ENCODE results near the gene GPT2.

Gene GPT2

DNA sequence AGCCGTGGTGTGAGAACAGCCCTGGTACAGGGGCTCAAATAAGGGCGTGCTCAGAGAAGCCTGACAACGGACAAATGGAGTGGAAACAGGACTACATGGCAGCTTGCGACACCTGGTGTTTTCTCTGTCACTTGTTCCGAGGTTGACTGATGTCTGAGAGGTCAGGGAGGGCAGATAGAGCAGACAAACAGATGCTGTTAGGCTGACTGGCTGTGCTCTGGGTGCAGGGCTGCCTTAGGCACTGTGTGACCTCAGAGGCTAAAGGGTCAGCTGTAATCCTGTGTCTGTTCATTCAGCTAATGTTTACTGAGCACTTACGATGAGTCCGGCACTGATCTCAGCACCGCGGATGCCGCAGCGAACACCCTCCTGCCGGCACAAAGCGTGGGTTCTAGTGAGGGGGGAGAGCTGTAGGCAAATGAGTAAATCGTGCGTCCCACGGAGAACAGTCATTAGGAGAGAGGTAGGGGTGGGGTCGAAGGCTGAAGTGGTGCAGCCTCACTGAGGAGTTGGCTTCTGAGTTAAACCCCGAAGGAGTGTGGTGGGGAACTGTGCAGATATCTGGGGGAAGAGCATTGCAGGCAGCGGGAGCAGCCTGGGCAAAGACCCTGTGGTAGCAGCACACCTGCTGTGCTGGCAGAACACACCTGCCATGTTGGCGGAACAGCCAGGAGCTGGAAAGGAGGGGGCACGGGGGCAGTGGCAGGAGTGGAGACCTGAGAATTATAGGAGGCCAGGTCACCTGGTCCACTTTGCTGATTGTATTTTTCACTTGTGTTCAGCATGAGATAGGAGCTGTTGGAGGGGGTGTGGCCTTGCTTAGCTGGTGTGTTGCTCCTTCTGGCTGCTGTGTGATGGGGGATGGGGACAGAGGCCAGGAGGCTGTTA, 35.0 kb downstream of the GPT2 start:
- no peak overlapping the region for H3K27ac ChIP-seq (ENCODE audit: low read depth, low read length)
- H3K36me3 ChIP-seq (ENCODE audit: control insufficient read depth in 5 of 5, insufficient read depth in 5 of 5, low read length in 5 of 5) = peaks cover 2 to 78% (median 50%) of the 10 kb centered on the region in 5 donors
- H3K9ac ChIP-seq (ENCODE audit: low read length in 5 of 5) = no peak overlapping the region

DNA sequence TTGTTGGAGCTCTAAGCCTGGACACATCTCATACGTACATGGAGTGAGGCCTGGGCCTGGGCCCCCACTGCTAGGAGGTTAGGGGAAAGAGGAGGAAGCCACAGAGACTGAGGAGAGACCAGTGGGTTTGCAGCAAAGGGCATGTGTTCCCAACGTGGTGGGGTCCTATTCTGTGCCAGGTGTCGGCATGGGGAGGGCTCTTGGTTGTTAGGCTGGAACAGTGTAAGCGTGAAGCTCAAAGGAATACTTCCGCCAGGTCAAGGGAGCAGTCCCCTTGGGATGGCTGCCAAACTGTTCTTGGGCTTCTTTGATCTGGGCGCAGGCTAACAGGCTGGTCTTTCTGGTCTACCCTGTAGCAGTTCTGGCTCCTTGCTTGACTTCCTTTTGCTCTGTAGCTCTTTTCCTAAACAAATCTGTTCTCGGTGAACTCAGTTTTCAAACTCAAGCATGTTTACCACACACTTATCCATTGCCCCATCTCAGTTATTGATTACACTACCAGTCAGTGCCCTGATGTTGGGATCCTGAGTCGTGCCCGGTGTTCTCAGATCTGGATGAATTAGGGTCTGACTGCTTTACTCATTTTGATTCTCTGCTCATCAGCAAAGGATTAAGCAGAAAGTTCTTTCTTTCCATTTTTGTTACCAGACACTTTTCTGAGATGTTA, 36.4 kb downstream of the GPT2 start:
- peaks cover 2 to 74% (median 45%) of the 10 kb centered on the region in 5 donors for H3K36me3 ChIP-seq (ENCODE audit: control insufficient read depth in 5 of 5, insufficient read depth in 5 of 5, low read length in 5 of 5)
- no peaks in the 10 kb centered on the region for H3K9me3 ChIP-seq (ENCODE audit: control insufficient read depth in 5 of 5, low read length in 5 of 5)
- H3K27me3 ChIP-seq (ENCODE audit: control insufficient read depth in 5 of 5, insufficient read depth in 4 of 5, low read length in 5 of 5) = no peaks in the 10 kb centered on the region
- H3K9ac ChIP-seq (ENCODE audit: low read length in 5 of 5) = no peak overlapping the region
- no peak overlapping the region for H3K27ac ChIP-seq (ENCODE audit: low read depth, low read length)
- H3K4me3 ChIP-seq (ENCODE audit: low read depth in 1 of 5, low read length in 5 of 5) = no peak overlapping the region
- H3K4me1 ChIP-seq (ENCODE audit: control insufficient read depth in 5 of 5, insufficient read depth in 5 of 5, low read length in 5 of 5) = peaks cover 0 to 20% (median 13%) of the 10 kb centered on the region in 5 donors

More for the DNA sequence above, 35.0 kb downstream of the GPT2 start:
- H3K9me3 ChIP-seq (ENCODE audit: control insufficient read depth in 5 of 5, low read length in 5 of 5) = no peaks in the 10 kb centered on the region
- no peaks in the 10 kb centered on the region for H3K27me3 ChIP-seq (ENCODE audit: control insufficient read depth in 5 of 5, insufficient read depth in 4 of 5, low read length in 5 of 5)
- H3K4me1 ChIP-seq (ENCODE audit: control insufficient read depth in 5 of 5, insufficient read depth in 5 of 5, low read length in 5 of 5) = peaks cover 0 to 19% (median 9%) of the 10 kb centered on the region in 5 donors
- H3K4me3 ChIP-seq (ENCODE audit: low read depth in 1 of 5, low read length in 5 of 5) = no peak overlapping the region

DNA sequence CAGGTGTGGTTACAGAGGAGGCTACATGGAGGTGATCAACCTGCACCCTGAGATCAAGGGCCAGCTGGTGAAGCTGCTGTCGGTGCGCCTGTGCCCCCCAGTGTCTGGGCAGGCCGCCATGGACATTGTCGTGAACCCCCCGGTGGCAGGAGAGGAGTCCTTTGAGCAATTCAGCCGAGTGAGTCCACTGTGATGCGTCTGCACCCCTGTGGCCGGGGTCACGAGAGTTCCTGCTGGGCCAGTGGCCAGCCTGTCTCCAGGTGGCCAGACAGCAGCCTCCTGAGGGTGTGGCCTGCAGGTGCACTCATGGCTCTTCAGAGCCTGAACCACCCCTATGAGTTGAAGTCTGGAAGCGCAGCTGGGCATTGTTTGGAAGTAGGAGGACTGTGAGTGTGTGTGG, 38.1 kb downstream of the GPT2 start:
- Histone ChIP-seq H3K27me3 (ENCODE audit: control insufficient read depth in 5 of 5, insufficient read depth in 4 of 5, low read length in 5 of 5) (no peaks in the 10 kb centered on the region), H3K4me1 (ENCODE audit: control insufficient read depth in 5 of 5, insufficient read depth in 5 of 5, low read length in 5 of 5) (peaks cover 0 to 30% (median 22%) of the 10 kb centered on the region in 5 donors), H3K36me3 (ENCODE audit: control insufficient read depth in 5 of 5, insufficient read depth in 5 of 5, low read length in 5 of 5) (peaks cover 2 to 69% (median 47%) of the 10 kb centered on the region in 5 donors), H3K27ac (ENCODE audit: low read depth, low read length) (no peak overlapping the region), H3K4me3 (ENCODE audit: low read depth in 1 of 5, low read length in 5 of 5) (no peak overlapping the region), H3K9me3 (ENCODE audit: control insufficient read depth in 5 of 5, low read length in 5 of 5) (no peaks in the 10 kb centered on the region), H3K9ac (ENCODE audit: low read length in 5 of 5) (no peak overlapping the region)

DNA sequence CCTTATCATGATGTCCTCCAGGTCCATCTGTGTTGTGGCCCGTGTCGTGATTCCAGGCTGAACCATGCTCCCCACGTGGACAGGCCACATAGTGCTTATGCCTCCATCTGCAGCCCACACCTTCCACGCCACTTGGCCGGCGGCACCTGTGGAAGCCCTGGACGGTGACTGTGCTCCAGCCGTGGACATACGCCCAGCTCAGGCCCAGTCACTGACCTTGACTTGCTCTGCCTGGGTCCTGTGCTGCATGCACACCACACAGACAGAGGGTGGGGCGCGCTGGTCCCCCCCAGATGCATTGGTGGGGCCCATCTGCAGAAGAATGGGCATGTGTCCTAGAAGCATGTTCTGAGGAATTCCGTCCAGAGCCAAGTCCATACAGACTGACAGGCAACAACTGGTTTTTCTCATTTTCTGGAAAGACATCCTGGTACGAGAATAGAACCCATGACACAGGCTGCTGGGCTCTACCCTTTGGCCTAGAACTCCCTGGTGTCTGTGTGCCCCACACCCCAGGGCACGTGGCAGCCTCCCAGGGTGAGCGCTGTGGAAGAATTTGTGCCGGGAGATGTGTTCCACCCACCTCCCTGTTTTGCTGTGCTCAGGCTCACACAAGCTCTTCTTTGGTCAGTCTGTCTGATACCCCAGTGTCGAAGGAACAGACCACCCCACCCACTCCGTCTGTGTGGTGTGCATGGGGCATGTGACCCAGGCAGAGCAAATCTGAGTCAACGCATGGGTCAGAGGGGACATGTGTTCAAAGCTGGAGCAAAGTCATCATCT, 39.5 kb downstream of the GPT2 start:
- H3K4me3 ChIP-seq (ENCODE audit: low read depth in 1 of 5, low read length in 5 of 5) = no peak overlapping the region
- H3K27me3 ChIP-seq (ENCODE audit: control insufficient read depth in 5 of 5, insufficient read depth in 4 of 5, low read length in 5 of 5) = no peaks in the 10 kb centered on the region
- H3K9ac ChIP-seq (ENCODE audit: low read length in 5 of 5) = no peak overlapping the region
- peaks cover 0 to 63% (median 37%) of the 10 kb centered on the region in 5 donors for H3K36me3 ChIP-seq (ENCODE audit: control insufficient read depth in 5 of 5, insufficient read depth in 5 of 5, low read length in 5 of 5)
- H3K27ac ChIP-seq (ENCODE audit: low read depth, low read length) = peak overlapping the region; percentile 52
- H3K4me1 ChIP-seq (ENCODE audit: control insufficient read depth in 5 of 5, insufficient read depth in 5 of 5, low read length in 5 of 5) = peaks cover 0 to 35% (median 28%) of the 10 kb centered on the region in 5 donors
- no peaks in the 10 kb centered on the region for H3K9me3 ChIP-seq (ENCODE audit: control insufficient read depth in 5 of 5, low read length in 5 of 5)

DNA sequence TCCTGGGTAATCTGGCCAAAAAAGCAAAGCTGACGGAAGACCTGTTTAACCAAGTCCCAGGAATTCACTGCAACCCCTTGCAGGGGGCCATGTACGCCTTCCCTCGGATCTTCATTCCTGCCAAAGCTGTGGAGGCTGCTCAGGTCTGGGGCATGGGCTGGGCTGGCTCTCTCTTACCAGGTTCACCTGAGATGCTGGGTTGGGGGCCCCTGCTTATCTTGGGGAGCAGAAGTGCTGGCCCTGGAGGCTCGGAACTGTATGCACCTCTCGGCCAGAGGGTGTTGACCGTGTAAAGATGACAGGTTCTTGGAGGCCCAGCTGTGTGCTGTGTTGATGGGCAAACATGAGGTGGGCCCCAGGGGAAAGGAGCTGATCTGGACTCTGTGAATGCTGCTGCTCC, 40.2 kb downstream of the GPT2 start:
- Histone ChIP-seq H3K27ac (ENCODE audit: low read depth, low read length) (peak overlapping the region; percentile 41), H3K36me3 (ENCODE audit: control insufficient read depth in 5 of 5, insufficient read depth in 5 of 5, low read length in 5 of 5) (peaks cover 0 to 63% (median 40%) of the 10 kb centered on the region in 5 donors), H3K9ac (ENCODE audit: low read length in 5 of 5) (no peak overlapping the region), H3K4me3 (ENCODE audit: low read depth in 1 of 5, low read length in 5 of 5) (no peak overlapping the region), H3K27me3 (ENCODE audit: control insufficient read depth in 5 of 5, insufficient read depth in 4 of 5, low read length in 5 of 5) (no peaks in the 10 kb centered on the region), H3K9me3 (ENCODE audit: control insufficient read depth in 5 of 5, low read length in 5 of 5) (no peaks in the 10 kb centered on the region), H3K4me1 (ENCODE audit: control insufficient read depth in 5 of 5, insufficient read depth in 5 of 5, low read length in 5 of 5) (peaks cover 0 to 36% (median 28%) of the 10 kb centered on the region in 5 donors)

DNA sequence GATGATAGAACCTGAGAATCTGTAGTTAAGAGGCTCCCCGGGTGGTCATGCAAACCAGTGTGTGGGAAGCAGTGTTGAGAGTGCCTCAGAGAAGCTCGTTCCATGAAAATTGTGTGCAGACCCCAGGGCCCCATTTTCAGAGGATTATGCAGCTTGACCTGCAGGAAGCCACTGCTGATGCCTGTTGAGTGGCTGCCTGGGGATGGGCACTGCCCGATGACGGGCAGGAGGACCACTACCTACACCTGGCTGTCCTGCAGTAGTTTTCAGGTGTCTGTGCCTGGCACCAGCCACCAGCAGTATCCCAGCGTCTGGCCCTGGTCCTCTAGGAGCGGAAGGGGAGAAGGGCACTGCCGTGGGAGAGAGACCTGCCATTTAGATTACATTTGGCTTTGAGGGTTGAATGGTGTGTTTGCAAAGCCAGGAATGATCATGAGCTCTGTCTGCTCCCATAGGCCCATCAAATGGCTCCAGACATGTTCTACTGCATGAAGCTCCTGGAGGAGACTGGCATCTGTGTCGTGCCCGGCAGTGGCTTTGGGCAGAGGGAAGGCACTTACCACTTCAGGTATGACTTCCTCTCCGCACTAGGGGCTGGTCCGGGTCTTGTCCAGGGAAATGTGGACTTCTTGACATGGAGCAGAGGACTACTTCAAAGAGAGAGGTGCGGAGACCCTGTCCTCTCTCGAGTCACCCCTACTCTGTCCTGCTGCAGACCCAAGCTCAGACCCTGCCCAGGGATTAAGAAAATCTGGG, 42.5 kb downstream of the GPT2 start:
- no peak overlapping the region for H3K4me3 ChIP-seq (ENCODE audit: low read depth in 1 of 5, low read length in 5 of 5)
- no peaks in the 10 kb centered on the region for H3K9me3 ChIP-seq (ENCODE audit: control insufficient read depth in 5 of 5, low read length in 5 of 5)
- peaks cover 0 to 57% (median 40%) of the 10 kb centered on the region in 5 donors for H3K36me3 ChIP-seq (ENCODE audit: control insufficient read depth in 5 of 5, insufficient read depth in 5 of 5, low read length in 5 of 5)
- no peak overlapping the region for H3K9ac ChIP-seq (ENCODE audit: low read length in 5 of 5)
- peaks cover 0 to 38% (median 31%) of the 10 kb centered on the region in 5 donors for H3K4me1 ChIP-seq (ENCODE audit: control insufficient read depth in 5 of 5, insufficient read depth in 5 of 5, low read length in 5 of 5)
- H3K27ac ChIP-seq (ENCODE audit: low read depth, low read length) = no peak overlapping the region
- H3K27me3 ChIP-seq (ENCODE audit: control insufficient read depth in 5 of 5, insufficient read depth in 4 of 5, low read length in 5 of 5) = no peaks in the 10 kb centered on the region

DNA sequence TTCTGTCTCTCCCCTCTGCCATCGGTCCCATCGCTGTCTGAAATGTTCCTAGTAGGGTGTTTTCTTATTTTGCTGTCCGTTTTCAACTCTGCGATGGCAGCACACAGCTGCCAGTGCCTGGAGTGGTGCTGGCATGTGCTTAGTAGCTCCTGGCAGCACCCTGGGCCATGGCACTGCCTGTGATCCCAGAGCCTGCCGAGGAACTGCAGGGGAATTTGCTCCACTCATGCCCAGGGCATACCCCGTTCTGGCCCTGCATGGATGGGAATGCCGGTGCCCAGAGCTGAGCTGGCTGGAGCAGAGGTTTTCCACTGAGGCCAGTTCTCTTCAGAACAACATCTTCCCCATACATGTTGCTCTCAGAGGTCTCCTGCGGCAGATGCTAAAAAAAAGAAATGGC, 43.1 kb downstream of the GPT2 start:
- Histone ChIP-seq H3K9me3 (ENCODE audit: control insufficient read depth in 5 of 5, low read length in 5 of 5) (no peaks in the 10 kb centered on the region), H3K9ac (ENCODE audit: low read length in 5 of 5) (no peak overlapping the region), H3K4me3 (ENCODE audit: low read depth in 1 of 5, low read length in 5 of 5) (no peak overlapping the region), H3K27me3 (ENCODE audit: control insufficient read depth in 5 of 5, insufficient read depth in 4 of 5, low read length in 5 of 5) (no peaks in the 10 kb centered on the region), H3K27ac (ENCODE audit: low read depth, low read length) (no peak overlapping the region), H3K4me1 (ENCODE audit: control insufficient read depth in 5 of 5, insufficient read depth in 5 of 5, low read length in 5 of 5) (peaks cover 0 to 38% (median 31%) of the 10 kb centered on the region in 5 donors), H3K36me3 (ENCODE audit: control insufficient read depth in 5 of 5, insufficient read depth in 5 of 5, low read length in 5 of 5) (peaks cover 0 to 51% (median 34%) of the 10 kb centered on the region in 5 donors)

DNA sequence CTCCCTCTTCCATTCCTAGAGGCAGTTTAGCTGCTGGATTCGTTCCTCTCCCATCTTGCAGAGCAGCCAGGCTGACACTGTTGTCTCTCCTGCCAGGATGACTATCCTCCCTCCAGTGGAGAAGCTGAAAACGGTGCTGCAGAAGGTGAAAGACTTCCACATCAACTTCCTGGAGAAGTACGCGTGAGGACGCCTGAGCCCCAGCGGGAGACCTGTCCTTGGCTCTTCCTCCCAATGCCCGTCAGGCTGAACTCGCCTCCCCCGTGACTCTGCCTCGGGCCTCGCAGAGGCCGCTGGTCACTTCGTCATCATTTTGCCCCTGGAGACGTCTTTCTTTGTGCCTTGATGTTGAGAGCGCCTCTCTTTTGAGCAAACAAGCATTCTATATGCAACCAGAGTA, 44.6 kb downstream of the GPT2 start:
- Histone ChIP-seq H3K27ac (ENCODE audit: low read depth, low read length) (no peak overlapping the region), H3K4me1 (ENCODE audit: control insufficient read depth in 5 of 5, insufficient read depth in 5 of 5, low read length in 5 of 5) (peaks cover 2 to 31% (median 25%) of the 10 kb centered on the region in 5 donors), H3K4me3 (ENCODE audit: low read depth in 1 of 5, low read length in 5 of 5) (no peak overlapping the region), H3K9me3 (ENCODE audit: control insufficient read depth in 5 of 5, low read length in 5 of 5) (no peaks in the 10 kb centered on the region), H3K9ac (ENCODE audit: low read length in 5 of 5) (no peak overlapping the region), H3K36me3 (ENCODE audit: control insufficient read depth in 5 of 5, insufficient read depth in 5 of 5, low read length in 5 of 5) (peaks cover 0 to 37% (median 25%) of the 10 kb centered on the region in 5 donors), H3K27me3 (ENCODE audit: control insufficient read depth in 5 of 5, insufficient read depth in 4 of 5, low read length in 5 of 5) (no peaks in the 10 kb centered on the region)
